ENCODE results near the gene CAPN3.

DNA sequence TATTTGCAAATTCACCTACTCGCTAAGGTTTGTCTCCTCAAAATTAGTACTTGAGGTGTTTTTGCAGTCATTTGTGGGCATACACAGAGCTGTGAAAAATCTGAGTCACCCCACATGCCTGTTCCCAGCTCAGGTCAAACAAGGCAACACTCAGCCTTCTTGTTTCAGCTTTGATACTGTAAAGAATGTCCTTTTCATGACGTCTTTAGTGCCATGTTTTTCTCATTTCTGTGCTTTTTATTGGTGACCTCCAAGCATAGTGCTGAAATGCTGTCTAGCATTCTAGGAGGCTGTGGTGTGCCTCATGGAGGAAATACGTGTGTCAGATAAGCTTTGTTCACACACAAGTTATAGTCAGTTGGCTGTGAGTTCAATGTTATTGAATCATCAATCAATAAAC, 8.8 kb downstream of the CAPN3 start:
- TF ChIP-seq, protein P1, sequence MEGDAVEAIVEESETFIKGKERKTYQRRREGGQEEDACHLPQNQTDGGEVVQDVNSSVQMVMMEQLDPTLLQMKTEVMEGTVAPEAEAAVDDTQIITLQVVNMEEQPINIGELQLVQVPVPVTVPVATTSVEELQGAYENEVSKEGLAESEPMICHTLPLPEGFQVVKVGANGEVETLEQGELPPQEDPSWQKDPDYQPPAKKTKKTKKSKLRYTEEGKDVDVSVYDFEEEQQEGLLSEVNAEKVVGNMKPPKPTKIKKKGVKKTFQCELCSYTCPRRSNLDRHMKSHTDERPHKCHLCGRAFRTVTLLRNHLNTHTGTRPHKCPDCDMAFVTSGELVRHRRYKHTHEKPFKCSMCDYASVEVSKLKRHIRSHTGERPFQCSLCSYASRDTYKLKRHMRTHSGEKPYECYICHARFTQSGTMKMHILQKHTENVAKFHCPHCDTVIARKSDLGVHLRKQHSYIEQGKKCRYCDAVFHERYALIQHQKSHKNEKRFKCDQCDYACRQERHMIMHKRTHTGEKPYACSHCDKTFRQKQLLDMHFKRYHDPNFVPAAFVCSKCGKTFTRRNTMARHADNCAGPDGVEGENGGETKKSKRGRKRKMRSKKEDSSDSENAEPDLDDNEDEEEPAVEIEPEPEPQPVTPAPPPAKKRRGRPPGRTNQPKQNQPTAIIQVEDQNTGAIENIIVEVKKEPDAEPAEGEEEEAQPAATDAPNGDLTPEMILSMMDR (conservative IDR thresholded peaks at IDR 0.05) = no peak
- no peak for TF ChIP-seq ZFX (IDR thresholded peaks at IDR 0.05)

All from C4-2B (cell line).